ENCODE data around the gene AQP11. TPM values are rescaled to one million over a fixed set of nuclear protein-coding genes. Genes with fewer than 3 reads are reported as not detected.

The AQP11 gene
- polyA plus RNA-seq, 1 donor from 2014 or later, result 7.4 TPM

DNA sequence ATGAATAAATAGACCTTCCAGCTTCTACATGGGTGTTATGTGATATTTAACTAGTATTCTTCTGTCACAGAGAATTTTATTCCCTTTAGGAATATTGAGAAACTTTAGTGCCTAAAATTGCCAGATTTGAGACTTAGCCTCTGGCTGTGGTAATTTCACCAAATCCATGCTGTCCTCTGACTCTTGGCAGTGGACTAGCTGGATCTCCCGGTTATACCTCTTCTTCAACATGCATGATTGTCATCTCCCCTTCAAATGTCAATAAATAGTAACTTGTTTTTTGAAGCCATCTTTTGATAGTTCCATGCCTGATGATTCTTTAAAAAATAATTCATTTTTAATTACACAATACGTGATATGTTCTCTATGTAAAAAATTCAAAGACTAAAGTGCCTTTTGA is 8.4 kb downstream of the AQP11 start:
- H3K36me3 ChIP-seq (ENCODE audit: insufficient read depth, low read length), result no peaks in the 10 kb centered on the region
- no peaks in the 10 kb centered on the region for H4K20me1 ChIP-seq (ENCODE audit: insufficient read depth)
- H3K27me3 ChIP-seq (ENCODE audit: insufficient read depth, low read depth, low read length), result no peaks in the 10 kb centered on the region
- H3K79me2 ChIP-seq (replicated peaks; ENCODE audit: insufficient read depth, low read length), result no peaks in the 10 kb centered on the region
- no peak overlapping the region for H3K9ac ChIP-seq (ENCODE audit: low read length)
- no peak overlapping the region for H3K27ac ChIP-seq (ENCODE audit: low read length)
- H3K9me2 ChIP-seq (ENCODE audit: insufficient read depth, low read length), result no peaks in the 10 kb centered on the region
- no peak overlapping the region for H3K4me3 ChIP-seq (ENCODE audit: low read length)
- no peaks in the 10 kb centered on the region for H3K9me3 ChIP-seq (ENCODE audit: low read length)
- H2AFZ ChIP-seq (ENCODE audit: low read depth, low read length), result no peak overlapping the region
- no peaks in the 10 kb centered on the region for H3F3A ChIP-seq (ENCODE audit: insufficient read depth, low read length, poor library complexity, severe bottlenecking)
- H3K4me2 ChIP-seq (ENCODE audit: low read length), result no peak overlapping the region
- TF ChIP-seq, protein P1, sequence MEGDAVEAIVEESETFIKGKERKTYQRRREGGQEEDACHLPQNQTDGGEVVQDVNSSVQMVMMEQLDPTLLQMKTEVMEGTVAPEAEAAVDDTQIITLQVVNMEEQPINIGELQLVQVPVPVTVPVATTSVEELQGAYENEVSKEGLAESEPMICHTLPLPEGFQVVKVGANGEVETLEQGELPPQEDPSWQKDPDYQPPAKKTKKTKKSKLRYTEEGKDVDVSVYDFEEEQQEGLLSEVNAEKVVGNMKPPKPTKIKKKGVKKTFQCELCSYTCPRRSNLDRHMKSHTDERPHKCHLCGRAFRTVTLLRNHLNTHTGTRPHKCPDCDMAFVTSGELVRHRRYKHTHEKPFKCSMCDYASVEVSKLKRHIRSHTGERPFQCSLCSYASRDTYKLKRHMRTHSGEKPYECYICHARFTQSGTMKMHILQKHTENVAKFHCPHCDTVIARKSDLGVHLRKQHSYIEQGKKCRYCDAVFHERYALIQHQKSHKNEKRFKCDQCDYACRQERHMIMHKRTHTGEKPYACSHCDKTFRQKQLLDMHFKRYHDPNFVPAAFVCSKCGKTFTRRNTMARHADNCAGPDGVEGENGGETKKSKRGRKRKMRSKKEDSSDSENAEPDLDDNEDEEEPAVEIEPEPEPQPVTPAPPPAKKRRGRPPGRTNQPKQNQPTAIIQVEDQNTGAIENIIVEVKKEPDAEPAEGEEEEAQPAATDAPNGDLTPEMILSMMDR (IDR thresholded peaks at IDR 0.05; ENCODE audit: poor library complexity, severe bottlenecking), result no peak
- TF ChIP-seq RAD21 (conservative IDR thresholded peaks at IDR 0.05) (no peak), MXI1 (conservative IDR thresholded peaks at IDR 0.05; ENCODE audit: poor library complexity, severe bottlenecking) (no peak), POLR2AphosphoS5 (IDR thresholded peaks at IDR 0.05) (no peak), SMC3 (conservative IDR thresholded peaks at IDR 0.05; ENCODE audit: poor library complexity) (no peak), EP300 (conservative IDR thresholded peaks at IDR 0.05; ENCODE audit: poor library complexity, severe bottlenecking) (no peak), TAF1 (IDR thresholded peaks at IDR 0.05; ENCODE audit: low read depth) (no peak), EZH2 (IDR thresholded peaks at IDR 0.05; ENCODE audit: borderline replicate concordance, insufficient read depth, low read length, poor library complexity, severe bottlenecking) (no peak)
- TF ChIP-seq, protein P2, sequence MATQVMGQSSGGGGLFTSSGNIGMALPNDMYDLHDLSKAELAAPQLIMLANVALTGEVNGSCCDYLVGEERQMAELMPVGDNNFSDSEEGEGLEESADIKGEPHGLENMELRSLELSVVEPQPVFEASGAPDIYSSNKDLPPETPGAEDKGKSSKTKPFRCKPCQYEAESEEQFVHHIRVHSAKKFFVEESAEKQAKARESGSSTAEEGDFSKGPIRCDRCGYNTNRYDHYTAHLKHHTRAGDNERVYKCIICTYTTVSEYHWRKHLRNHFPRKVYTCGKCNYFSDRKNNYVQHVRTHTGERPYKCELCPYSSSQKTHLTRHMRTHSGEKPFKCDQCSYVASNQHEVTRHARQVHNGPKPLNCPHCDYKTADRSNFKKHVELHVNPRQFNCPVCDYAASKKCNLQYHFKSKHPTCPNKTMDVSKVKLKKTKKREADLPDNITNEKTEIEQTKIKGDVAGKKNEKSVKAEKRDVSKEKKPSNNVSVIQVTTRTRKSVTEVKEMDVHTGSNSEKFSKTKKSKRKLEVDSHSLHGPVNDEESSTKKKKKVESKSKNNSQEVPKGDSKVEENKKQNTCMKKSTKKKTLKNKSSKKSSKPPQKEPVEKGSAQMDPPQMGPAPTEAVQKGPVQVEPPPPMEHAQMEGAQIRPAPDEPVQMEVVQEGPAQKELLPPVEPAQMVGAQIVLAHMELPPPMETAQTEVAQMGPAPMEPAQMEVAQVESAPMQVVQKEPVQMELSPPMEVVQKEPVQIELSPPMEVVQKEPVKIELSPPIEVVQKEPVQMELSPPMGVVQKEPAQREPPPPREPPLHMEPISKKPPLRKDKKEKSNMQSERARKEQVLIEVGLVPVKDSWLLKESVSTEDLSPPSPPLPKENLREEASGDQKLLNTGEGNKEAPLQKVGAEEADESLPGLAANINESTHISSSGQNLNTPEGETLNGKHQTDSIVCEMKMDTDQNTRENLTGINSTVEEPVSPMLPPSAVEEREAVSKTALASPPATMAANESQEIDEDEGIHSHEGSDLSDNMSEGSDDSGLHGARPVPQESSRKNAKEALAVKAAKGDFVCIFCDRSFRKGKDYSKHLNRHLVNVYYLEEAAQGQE (IDR thresholded peaks at IDR 0.05; ENCODE audit: borderline replicate concordance), result no peak

DNA sequence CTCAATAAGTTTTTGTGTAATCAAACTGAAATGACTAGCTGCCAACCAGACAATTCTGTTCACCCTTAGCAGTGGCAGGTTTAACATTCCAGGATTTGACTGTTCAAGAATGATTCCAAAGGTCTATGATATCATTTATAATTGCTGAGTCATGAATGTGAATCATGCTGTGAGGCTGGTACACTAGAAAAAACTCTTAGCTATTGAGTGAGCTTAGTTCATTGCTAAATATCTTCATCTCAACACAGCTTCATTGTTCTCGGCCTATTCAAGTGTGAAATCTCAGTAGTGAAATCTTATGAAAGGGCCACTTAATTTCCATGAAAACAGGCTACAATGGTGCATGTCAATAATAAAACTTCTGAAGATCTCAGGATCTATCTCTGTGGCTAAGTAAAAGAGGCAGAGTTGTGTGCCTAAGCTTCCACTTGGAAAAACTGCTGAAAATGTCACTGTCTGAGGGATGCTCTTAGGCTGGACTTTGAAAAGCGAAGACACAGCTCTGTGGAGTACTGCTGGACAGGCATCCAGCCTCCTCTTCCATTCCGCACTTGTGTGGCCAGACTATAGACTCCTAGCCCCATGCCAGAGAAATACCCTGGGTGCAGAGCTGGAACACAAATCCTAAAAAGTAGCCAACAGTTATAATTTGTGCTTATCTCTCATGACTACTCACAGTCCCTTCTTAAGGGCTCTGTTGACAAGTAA is 12.8 kb downstream of the AQP11 start:
- H3K27ac ChIP-seq (ENCODE audit: low read length), result no peak overlapping the region
- TF ChIP-seq, protein P2 (IDR thresholded peaks at IDR 0.05; ENCODE audit: borderline replicate concordance), result no peak
- TF ChIP-seq POLR2AphosphoS5 (IDR thresholded peaks at IDR 0.05), result no peak
- no peaks in the 10 kb centered on the region for H4K20me1 ChIP-seq (ENCODE audit: insufficient read depth)
- no peaks in the 10 kb centered on the region for H3K36me3 ChIP-seq (ENCODE audit: insufficient read depth, low read length)
- H3K4me2 ChIP-seq (ENCODE audit: low read length), result no peak overlapping the region
- no peaks in the 10 kb centered on the region for H3K79me2 ChIP-seq (replicated peaks; ENCODE audit: insufficient read depth, low read length)
- H3K9ac ChIP-seq (ENCODE audit: low read length), result no peak overlapping the region
- no peaks in the 10 kb centered on the region for H3K9me3 ChIP-seq (ENCODE audit: low read length)
- no peaks in the 10 kb centered on the region for H3K9me2 ChIP-seq (ENCODE audit: insufficient read depth, low read length)
- H3K27me3 ChIP-seq (ENCODE audit: insufficient read depth, low read depth, low read length), result no peaks in the 10 kb centered on the region
- no peak overlapping the region for H2AFZ ChIP-seq (ENCODE audit: low read depth, low read length)
- no peak overlapping the region for H3K4me3 ChIP-seq (ENCODE audit: low read length)
- no peaks in the 10 kb centered on the region for H3F3A ChIP-seq (ENCODE audit: insufficient read depth, low read length, poor library complexity, severe bottlenecking)
